NCI-H748 (cell line): ENCODE results near the gene CNST.
A peak's percentile ranks its signal among the peaks of the same experiment; 100 is the strongest.
"Not testable (repeated sequence)": the region's sequence is repeated elsewhere in the genome, so short reads cannot be mapped to it uniquely, and the experiment has no call there.

Experiments
- DNase-seq: peaks from one replicate; lab custom pipeline; 2025; ENCODE audit not compliant: unreplicated experiment; lab: John Stamatoyannopoulos, UW

The CNST gene

GRCh38 chr1:246554201-246554600, 12.1 kb upstream of the CNST start:
- DNase-seq = no peak

GRCh38 chr1:246558041-246558440, 8.2 kb upstream of the CNST start:
- DNase-seq = no peak

GRCh38 chr1:246559310-246559709, 6.9 kb upstream of the CNST start:
- DNase-seq = no peak

- not testable (repeated sequence) for DNase-seq
Observed at GRCh38 chr1:246560833-246561232, 5.4 kb upstream of the CNST start.

- DNase-seq = peak; percentile 16
Observed at GRCh38 chr1:246564839-246565750, 1.2 kb upstream of the CNST start.

- peak; percentile 67 for DNase-seq
Observed at GRCh38 chr1:246565751-246566127, 517 bp upstream of the CNST start.

- DNase-seq = peak; percentile 15
Observed at GRCh38 chr1:246566813-246567645, 773 bp downstream of the CNST start.

- no peak for DNase-seq
Observed at GRCh38 chr1:246567646-246568235, 1.5 kb downstream of the CNST start.

DNA sequence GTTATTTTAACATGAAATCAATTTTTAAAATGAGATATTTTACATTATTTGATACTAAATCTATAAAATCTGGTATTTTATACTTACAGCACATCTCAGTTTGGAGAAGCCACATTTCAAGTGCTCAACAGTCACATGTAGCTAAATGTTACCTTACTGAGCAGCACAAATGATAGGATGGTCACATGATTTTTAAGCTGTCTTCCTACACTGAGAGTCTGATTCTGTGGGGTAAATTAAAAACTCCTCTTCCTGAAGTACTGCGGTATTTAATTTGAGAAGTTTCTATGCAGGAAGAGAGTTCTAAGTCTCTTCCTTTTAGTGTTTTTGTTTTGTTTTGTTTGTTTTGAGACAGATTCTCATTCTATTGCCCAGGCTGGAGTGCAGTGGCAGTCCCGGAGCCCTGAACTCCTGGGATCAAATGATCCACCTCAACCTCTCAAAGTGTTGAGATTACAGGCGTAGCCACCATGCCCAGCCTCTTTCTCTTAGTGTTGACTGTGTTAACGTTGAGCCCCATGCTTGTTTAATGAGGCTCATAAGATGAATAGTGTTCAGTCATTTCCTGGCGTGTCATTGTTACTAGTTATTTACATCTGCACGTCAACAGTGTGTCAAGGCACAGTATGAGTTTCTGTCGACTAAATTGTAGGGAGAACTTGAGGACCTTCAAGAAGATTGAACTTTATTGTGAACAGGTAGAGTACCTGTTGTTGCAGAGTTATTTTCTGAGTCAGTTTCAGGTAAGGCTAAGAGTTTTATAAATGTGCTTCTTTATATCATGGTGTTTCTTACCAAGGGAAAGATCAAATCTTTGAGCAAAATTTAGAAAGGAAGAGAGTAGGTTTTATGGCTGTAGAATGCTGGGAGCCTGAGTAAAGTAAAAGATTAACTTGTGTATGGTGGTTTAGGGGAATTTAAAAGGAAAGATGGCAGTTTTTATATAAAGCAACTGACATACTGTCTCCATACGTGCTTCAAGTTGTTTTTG, 3.3 kb downstream of the CNST start:
- peak; percentile 63 for DNase-seq

DNA sequence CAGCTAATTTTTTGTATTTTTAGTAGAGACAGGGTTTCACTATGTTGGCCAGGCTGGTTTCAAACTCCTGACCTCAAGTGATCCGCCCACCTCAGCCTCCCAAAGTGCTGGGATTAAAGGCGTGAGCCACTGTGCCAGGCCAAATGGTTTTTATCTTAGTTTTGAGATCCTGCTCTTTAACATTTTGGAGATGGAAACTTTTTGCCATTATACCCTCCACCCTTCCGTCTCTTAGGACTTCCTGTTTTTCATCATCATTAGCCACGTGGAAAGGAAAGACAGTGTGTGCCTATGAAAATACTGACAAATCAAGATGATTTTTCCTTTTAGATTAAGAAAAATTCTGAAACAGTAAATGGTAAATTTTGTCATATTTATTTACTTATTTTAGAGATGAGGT, 5.1 kb downstream of the CNST start:
- DNase-seq = not testable (repeated sequence)

DNA sequence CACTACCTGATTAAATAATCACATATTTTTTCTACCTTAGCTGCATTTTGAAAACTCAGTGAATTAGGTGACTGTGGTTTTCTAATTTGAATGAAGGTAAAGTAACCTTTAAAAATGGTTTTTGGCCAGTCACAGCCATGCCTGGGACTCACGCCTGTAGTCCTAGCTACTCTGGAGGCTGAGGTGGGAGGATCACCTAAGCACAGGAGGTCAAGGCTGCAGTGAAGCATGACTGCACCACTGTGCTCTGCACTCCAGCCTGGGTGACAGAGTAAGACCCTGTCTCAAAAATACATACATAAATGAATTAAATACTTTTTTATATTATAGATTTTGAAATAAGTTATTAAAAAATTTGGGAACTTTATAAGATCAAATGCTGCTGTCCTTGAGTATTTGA, 5.7 kb downstream of the CNST start:
- DNase-seq = no peak

DNA sequence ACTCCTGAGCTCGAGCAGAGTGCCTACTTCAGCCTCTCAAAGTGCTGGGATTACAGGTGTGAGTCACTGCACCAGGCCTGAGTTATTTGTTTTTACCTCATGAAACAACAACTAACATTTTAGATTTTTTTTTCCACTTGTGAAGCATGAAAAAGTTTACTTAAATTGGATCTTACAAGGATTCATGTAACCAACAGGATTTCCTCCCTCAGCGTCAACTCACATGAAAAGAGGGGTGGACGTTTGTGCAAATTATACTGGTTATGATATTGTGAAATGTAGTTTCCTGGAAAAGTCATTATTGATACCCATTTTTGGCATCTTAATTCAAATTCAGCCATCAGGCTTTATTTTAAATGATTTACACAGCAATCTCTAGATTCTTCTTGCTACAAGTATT, 6.5 kb downstream of the CNST start:
- DNase-seq = no peak

DNA sequence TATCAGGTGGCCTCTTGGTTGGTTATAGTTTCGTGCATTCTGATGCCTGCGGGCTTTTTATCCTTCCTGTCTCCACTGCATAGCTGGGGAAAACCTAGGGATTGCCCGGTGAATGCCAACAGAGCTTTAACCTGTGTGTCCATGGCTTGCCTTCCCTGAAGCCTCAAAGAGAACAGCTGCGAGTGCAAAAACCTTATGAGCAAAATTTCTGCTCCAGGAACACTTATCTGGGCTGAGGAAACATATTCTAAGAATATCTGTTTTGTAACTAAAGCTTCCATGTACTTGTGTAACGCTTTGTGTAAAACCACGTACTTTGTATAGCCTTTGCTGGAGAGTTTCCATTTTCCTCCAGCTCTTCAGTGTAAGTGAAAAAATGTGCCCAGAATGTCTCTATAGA, 7.2 kb downstream of the CNST start:
- no peak for DNase-seq

GRCh38 chr1:246576709-246577032, 10.4 kb downstream of the CNST start:
- no peak for DNase-seq

- no peak for DNase-seq
Observed at GRCh38 chr1:246577082-246577719, 10.9 kb downstream of the CNST start.

GRCh38 chr1:246577720-246578106, 11.5 kb downstream of the CNST start:
- DNase-seq = no peak

- DNase-seq = no peak
Observed at GRCh38 chr1:246579818-246580217, 13.6 kb downstream of the CNST start.

DNA sequence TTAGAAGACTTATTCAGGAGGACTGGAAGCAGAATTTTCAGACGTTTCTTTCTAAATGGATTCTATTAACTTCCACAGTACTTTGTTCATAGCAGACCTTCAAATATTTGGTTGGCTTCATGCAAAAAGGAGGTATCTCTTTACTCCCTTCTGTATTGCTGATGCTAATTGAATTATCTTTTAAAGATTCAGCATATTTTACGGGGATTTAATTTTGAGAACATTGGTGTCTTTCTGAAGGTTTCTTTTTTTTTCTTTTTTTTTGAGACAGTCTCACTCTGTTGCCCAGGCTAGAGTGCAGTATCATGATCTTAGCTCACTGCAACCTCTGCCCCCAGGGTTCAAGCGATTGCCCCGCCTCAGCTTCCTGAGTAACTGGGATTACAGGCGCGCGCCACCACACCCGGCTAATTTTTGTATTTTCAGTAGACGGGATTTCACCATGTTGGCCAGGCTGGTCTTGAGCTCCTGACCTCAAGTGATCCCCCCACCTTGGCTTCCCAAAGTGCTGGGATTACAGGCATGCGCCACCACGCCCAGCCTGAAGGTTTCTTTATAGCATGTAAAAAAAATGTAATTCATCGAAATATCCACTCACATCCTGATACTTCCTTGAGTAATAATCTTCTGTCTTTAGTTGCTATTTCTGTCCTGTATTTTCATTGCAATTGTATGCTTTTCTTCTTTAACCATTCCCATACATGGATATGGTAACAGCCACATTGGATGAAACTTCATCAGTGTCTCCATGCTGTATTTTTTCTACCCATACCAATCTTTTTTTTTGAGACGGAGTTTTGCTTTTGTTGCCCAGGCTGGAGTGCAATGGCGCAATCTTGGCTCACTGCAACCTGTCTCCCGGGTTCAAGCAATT, 14.5 kb downstream of the CNST start:
- no peak for DNase-seq
